HL-60 (cell line): ENCODE results near the gene ZC3H14.

Experiments
- DNase-seq, 2 experiments: peaks; one replicate each; pipeline ENCODE4 v3.0.0-alpha.2; 2010 to 2020; ENCODE audit warnings: low read depth in 1 of 2, low spot score in 1 of 2
- H3K27ac ChIP-seq: fragments of 250-450 bp; sonication (Bioruptor Pico); replicated peaks from 2 replicates; pipeline ENCODE4 v1.5.1; 2020; ENCODE audit warnings: mild to moderate bottlenecking, moderate library complexity
- H3K27me3 ChIP-seq: fragments of 250-450 bp; sonication (Bioruptor Pico); 2 replicates; pipeline ENCODE4 v1.5.1; 2021; ENCODE audit warnings: mild to moderate bottlenecking, moderate library complexity; ENCODE audit not compliant: insufficient read depth, poor library complexity, severe bottlenecking
- H3K4me3 ChIP-seq: replicated peaks from 2 replicates; pipeline ENCODE4 v1.5.1; 2011; ENCODE audit warnings: mild to moderate bottlenecking, control low read depth, low read length; ENCODE audit not compliant: insufficient read depth
- CTCF ChIP-seq: IDR thresholded peaks from one replicate; pipeline ENCODE4 v1.5.1; 2011; ENCODE audit warnings: low read length, control low read depth, inconsistent platforms; ENCODE audit not compliant: insufficient read depth
- GABPA ChIP-seq: IDR thresholded peaks from 2 replicates; pipeline ENCODE4 v1.6.1; 2012; ENCODE audit warnings: low read depth
- POLR2AphosphoS5 ChIP-seq: IDR thresholded peaks from 2 replicates; pipeline ENCODE4 v1.6.1; 2012; ENCODE audit warnings: low read depth
- REST ChIP-seq: IDR thresholded peaks from 2 replicates; pipeline ENCODE4 v1.6.1; 2012; ENCODE audit warnings: low read depth; ENCODE audit not compliant: insufficient replicate concordance
- SPI1 ChIP-seq: IDR thresholded peaks from 2 replicates; pipeline ENCODE4 v1.6.1; 2012; ENCODE audit warnings: low read depth, mild to moderate bottlenecking, borderline replicate concordance
- long read RNA-seq: library from polyadenylated mRNA; unstranded; transcript quantifications from one replicate; pipeline ENCODE4 v2.0.0, GENCODE V29; 2020

Gene ZC3H14
- long read RNA-seq, full-length matches to known transcripts = 93 of 231 reads
- long read RNA-seq, partial matches to known transcripts = 24 of 231 reads
- long read RNA-seq, other reads (novel, unspliced or antisense) = 114 of 231 reads

- peak; percentile 47 for TF ChIP-seq REST
- peak; percentile 30; the same call in 1 of the 2 replicates for TF ChIP-seq GABPA
- no peak for TF ChIP-seq CTCF
- peak; percentile 75 for TF ChIP-seq POLR2AphosphoS5
- H3K4me3 ChIP-seq = peak within 1 kb of the TSS; percentile 92
- peak within 1 kb of the TSS; percentile 93 for H3K27ac ChIP-seq
- H3K27me3 ChIP-seq = no peaks in the 10 kb centered on the region
- peak; percentile 68 to 78 for DNase-seq
Observed at GRCh38 chr14:88562831-88563686, at the start of gene ZC3H14. Gene ZC3H14, plus strand, starts transcription at chr14:88563037. Its CDS starts 97 bp downstream, at chr14:88563134.

DNA sequence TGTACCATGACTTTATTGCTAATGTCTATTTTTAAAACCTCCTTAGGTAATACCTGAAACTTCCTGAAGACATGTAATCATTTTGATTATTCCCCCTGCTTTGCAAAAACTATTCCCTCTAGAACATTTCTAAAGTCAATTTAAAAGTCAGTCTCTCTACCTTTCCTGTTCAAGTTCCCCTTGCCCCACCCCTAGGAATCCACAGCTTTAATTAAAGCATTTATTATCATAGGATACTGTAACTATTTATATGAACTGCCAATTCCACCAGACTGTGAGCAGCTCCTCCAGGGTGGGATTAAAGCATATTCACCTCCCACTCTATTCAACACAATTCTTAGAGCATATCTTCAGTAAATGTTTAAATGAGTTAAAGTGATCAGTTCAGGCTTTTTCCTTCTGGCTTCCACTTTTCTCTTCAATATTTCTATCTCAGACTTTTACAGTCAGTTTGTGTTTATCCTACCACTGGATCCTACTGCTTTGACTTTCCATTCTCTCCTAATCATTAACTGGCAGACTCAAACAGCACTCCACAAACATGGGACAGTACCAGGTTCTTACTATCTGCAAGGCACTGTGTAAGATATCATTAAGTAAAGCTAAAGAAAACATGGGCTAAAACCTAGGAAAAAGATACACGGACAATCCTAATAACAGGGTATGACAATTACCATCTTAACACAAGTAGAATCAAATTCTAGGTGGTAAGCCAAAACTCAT is 47.2 kb upstream of the ZC3H14 start:
- TF ChIP-seq CTCF = no peak
- no peak for TF ChIP-seq GABPA
- no peak for TF ChIP-seq POLR2AphosphoS5
- no peak for TF ChIP-seq SPI1
- TF ChIP-seq REST = no peak
- no peak overlapping the region for H3K4me3 ChIP-seq
- no peak for DNase-seq

DNA sequence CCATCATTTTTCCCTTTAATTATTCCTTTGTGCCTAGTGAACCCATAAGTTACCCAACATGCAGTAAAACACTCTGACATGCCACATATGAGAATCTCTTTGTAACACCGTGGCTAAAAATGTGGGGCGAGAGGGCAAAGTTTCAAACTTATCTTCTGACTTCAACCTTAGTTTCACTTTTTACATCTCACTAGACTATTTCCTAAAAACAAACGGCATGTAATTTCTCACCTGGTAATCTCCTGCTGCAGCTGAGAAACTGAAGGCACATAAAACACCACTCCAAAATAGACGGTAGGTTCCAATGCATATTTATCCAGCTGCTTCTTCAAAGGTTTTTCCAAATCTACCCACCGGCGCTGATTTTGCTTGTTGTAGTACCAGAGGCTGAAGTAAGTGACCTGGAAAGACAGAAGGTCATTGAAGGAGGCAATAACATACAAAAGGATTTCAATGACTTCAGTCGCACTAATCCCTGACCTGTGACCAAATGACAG is 45.9 kb upstream of the ZC3H14 start:
- Histone ChIP-seq H3K27me3 (peaks cover 2% of the 10 kb centered on the region), H3K27ac (no peak overlapping the region), H3K4me3 (no peak overlapping the region)
- no peak for DNase-seq
- TF ChIP-seq CTCF (no peak), POLR2AphosphoS5 (no peak), GABPA (no peak)

More for the DNA sequence above, 47.2 kb upstream of the ZC3H14 start:
- peaks cover 2% of the 10 kb centered on the region for H3K27me3 ChIP-seq
- H3K27ac ChIP-seq = no peak overlapping the region
